Muscle of arm (tissue), 12 donors: ENCODE data around the gene TMEM116. TPM values are rescaled to one million over a fixed set of nuclear protein-coding genes. Genes with fewer than 3 reads are reported as not detected.

Source experiments
- DNase-seq: peaks from one replicate; pipeline ENCODE4 v3.0.0-alpha.2; 2013
- polyA plus RNA-seq, 12 donors: library from polyadenylated mRNA; unstranded; fragments of 120-200 nt; gene quantifications; one replicate each; pipeline ENCODE4 v1.2.1, GENCODE V29; 2013; ENCODE audit not compliant: insufficient read length in 12 of 12

TMEM116 gene
- polyA plus RNA-seq, 12 donors, result 9.5 to 17.7 (median 12.9) TPM; not detected in 1

DNA sequence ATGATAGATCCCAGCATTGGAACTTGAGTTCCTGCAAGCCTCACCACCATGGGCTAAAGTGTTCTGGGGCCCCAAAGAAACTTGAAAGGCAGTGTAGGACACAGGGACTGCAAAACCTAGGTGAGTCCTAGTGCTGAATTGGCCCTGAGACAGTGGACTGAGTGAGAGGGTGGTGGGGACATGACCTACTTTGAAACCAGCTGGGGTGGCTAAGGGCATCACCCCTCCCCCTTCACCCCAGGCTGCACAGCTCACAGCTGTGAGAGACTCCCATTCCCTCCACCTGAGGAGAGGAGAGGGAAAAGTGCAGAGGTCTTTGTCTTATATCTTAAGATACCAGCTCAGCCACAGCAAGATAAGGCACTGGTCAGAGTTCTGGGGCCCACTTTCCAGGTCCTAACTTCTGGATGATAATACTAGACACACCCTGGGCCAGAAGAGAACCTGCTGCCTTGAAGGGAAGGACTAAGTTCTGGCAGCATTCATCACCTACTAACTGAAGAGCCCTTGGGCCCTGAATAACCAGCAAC, 108.5 kb downstream of the TMEM116 start:
- DNase-seq, result no peak

- no peak for DNase-seq
Observed at GRCh38 chr12:111901182-111901581, 111.8 kb downstream of the TMEM116 start.

DNA sequence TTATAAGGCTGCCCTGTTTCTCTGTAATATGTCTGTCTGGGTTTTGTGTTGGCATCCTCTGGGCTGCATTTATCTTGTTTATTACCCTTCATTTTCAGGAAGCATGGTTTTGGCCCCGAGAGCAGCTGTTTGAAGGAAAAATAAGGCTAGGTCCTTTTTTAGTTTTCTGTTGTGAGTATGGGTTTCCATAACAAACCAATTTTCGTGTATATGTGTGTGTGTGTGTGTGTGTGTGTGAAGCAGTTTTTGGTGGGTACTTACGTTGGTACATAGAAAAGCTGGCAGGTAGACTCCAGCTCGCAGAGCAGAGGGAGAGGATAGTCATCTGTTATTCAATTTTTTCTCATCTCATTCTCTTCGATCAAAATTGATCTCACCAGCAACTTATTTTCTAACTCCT, 118.4 kb downstream of the TMEM116 start:
- no peak for DNase-seq

GRCh38 chr12:111893287-111893686, 119.7 kb downstream of the TMEM116 start:
- DNase-seq, result no peak

- no peak for DNase-seq
Observed at GRCh38 chr12:111887926-111888745, 124.8 kb downstream of the TMEM116 start.

GRCh38 chr12:111886662-111887545, 126.1 kb downstream of the TMEM116 start:
- no peak for DNase-seq

DNA sequence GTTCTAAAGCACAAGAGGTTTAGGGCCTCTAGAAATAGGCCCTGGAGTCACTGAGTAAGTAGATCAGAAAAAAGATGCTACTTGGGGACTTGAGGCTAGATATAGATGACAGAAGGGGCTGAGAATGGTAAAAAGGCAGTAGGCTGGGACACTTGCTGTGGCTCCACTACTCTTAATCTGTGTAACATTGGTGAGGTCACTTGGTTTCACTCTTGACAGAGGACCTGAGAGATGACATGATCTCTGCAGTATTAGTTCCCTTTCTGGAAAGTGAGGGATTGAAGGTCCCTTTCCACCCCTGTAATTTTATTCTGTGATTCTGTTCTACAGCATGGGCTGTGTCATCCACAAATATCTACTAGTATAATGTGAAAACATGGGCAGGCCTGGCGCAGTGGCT, 131.2 kb downstream of the TMEM116 start:
- no peak for DNase-seq

Other genes starting within 250 kb of the TMEM116 start
- gene ALDH2, start 246.2 kb downstream of the TMEM116 start, polyA plus RNA-seq, result 10 to 100 TPM in 11 of 12 donors, not detected in 1; 23.1 to 53.9 (median 34.5) TPM
- gene MAPKAPK5, start 170.9 kb downstream of the TMEM116 start, polyA plus RNA-seq, result 10 to 100 TPM; 30.2 to 39.3 (median 32.7) TPM
- 100 to 1,000 TPM in 1 of 12 donors, 10 to 100 TPM in 10, not detected in 1; 61.6 to 105 (median 67.6) TPM for gene ERP29, start 261 bp upstream of the TMEM116 start, polyA plus RNA-seq
- gene NAA25, start 95.6 kb upstream of the TMEM116 start, polyA plus RNA-seq, result 100 to 1,000 TPM in 1 of 12 donors, 10 to 100 TPM in 11; 19.5 to 149 (median 25.9) TPM
- 10 to 100 TPM in 11 of 12 donors, not detected in 1; 20.8 to 30.4 (median 26.6) TPM for gene TRAFD1, start 112.4 kb upstream of the TMEM116 start, polyA plus RNA-seq